Measurements from ENCODE around the gene TEX2.

Gene TEX2

DNA sequence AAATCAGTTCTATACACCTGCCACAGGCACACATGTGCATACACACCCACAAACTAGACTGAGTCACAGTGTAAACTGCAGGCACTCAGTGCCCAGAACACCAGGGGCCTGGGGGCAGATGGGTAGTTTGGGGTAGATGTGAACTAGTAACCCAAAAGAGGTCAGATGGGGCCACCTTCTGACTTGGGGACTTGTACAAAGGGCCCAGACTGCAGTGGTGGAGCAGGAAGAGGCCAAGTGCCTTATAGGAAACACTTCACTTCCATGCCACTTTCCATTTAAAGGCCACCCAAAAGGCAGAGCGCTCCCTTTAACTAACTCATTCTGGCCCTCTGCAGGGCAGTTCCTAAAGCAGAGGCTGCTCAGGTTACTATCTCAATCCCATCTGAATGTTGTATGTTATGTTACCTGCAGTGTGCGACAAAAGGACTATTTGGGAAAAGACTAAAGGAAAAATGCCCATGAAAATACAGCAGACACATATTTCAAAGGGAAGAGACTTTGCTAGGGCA lies 105.3 kb downstream of the TEX2 start:
- no peak for DNase-seq (ENCODE audit: low read depth)

DNA sequence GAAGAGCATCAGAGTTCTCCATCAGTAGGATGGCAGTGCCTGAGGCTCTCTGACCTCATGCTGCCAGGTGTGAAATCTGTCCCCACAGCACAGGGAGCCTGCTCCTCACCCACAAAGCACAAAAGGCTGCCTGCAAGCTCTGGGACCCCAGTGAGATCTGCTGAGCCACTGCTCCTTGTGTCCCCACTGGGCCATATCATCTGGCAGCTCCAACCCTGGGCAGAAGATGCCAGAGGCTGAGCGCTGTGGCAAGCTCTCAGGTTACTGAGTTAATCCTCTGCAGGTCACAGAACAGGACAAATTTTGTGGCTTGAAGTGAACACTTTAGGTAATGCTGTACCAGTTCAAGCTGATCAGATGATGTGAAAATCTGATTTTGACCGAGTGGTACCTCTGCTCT lies 106.4 kb downstream of the TEX2 start:
- no peak for DNase-seq (ENCODE audit: low read depth)

DNA sequence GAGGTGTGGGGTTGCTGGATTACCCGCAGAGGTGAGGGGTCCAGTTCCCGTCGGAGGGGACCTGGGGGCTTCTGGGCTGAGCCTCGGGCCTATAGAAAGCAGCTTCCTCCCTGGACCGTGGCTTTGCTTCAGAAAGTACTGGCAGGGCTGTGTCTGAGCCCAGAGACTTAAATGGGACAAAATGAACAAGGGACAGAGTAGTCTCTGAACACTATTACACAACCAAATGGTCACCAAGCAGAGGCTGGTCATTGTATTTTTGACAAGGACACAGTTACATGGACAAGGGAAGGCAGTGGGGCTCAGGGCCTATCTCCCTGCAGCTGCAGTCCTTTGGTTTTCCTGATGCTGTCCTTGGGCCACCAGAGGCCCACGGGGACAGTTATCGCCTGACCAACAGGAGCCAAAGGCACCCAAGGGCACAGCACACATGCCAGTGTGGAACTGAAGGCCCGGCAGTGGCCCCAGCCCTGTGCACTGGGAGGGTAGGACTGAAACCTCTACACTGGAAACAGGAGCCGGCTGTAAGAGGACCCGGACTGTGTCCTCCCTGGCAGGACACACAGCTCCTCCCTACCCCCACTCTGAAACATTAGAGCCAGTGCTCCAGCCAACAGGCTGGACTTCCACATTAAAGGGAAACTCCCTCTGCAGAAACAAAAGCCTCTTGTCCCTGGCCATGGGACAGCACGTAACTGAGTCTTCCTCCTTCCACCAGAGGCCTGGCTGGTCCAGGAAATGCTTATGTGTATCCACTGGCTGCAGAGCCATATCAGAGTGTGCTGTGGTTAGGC lies 107.1 kb downstream of the TEX2 start:
- no peak for DNase-seq (ENCODE audit: low read depth)

- DNase-seq (ENCODE audit: low read depth): no peak
Observed at GRCh38 chr17:64155129-64155528, 107.9 kb downstream of the TEX2 start.

- DNase-seq (ENCODE audit: low read depth): no peak
Observed at GRCh38 chr17:64154717-64155116, 108.3 kb downstream of the TEX2 start.

DNA sequence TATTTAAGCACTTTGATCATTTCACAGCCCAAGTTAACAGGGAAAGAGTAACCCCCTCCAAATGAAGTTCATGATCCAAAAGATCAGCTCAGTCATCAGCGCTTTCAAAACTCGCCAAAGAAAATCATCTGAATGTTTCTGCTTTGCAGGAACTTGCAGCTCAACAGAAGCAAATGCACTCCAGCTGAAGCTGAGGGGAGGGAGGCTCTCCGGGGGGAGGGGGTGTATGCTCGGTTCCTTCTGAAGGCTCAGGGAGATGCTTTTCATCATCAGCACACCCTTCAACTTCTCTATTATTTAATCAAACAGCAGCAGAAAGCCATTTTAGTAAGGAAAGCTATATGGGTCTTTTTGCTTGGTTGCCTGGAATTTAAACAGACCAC lies 108.8 kb downstream of the TEX2 start:
- no peak for DNase-seq (ENCODE audit: low read depth)

- no peak for DNase-seq (ENCODE audit: low read depth)
Observed at GRCh38 chr17:64153565-64154312, 109.3 kb downstream of the TEX2 start.

GRCh38 chr17:64152428-64153125 lies 110.5 kb downstream of the TEX2 start:
- no peak for DNase-seq (ENCODE audit: low read depth)

DNA sequence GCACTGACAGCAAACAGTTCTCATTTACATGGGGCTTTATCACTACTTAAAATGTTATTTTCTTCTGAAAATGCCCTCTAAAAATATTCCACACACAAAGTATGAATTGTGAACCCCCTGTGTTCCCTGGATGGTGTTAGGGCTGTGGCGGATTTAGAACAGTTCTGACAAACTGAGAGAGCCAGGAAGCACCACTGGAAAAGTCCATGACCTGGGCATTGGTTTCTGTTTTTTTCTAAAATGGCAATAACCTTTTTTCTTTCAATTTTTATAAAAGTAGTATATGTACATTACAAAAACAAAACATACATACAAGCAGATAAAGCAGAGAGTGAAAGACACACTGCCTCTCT lies 112.1 kb downstream of the TEX2 start:
- no peak for DNase-seq (ENCODE audit: low read depth)

- no peak for DNase-seq (ENCODE audit: low read depth)
Observed at GRCh38 chr17:64150237-64151015, 112.6 kb downstream of the TEX2 start.

DNA sequence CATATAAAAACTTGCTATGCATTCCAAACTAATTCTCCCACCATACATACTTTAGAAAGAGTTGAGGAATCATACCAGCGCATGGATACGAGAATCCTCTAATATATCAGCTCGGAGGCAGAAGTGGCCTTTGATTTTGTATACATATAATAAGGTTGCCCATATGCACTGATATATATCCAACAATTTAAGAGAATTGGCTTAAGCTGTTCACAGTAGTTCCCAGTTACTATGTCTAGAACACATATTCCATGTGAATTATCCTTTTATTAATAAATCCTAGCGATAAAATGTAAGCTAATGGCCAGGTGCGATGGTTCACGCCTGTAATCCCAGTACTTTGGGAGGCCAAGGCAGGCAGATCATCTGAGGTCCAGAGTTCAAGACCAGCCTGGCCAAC lies 113.9 kb downstream of the TEX2 start:
- no peak for DNase-seq (ENCODE audit: low read depth)

DNA sequence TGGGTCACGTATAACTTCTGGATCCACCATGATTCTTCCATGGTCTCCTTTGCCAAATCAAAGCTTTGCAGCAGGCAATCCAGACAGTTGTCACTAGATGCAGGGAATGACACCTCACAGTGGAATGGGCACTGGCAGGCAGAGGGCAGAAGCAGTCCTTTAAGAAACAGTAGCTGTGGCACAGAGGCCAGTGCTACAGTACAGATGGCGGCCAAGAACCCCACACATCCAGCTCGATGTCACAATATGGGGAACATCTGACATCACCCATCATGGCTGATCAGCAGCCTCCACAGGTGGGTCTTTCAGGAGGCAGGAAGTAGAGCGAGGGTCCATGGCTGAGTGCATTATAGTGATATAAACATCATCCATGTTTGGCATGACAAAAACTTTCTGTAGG lies 114.4 kb downstream of the TEX2 start:
- no peak for DNase-seq (ENCODE audit: low read depth)

- DNase-seq (ENCODE audit: low read depth): no peak
Observed at GRCh38 chr17:64148017-64148631, 114.9 kb downstream of the TEX2 start.

DNA sequence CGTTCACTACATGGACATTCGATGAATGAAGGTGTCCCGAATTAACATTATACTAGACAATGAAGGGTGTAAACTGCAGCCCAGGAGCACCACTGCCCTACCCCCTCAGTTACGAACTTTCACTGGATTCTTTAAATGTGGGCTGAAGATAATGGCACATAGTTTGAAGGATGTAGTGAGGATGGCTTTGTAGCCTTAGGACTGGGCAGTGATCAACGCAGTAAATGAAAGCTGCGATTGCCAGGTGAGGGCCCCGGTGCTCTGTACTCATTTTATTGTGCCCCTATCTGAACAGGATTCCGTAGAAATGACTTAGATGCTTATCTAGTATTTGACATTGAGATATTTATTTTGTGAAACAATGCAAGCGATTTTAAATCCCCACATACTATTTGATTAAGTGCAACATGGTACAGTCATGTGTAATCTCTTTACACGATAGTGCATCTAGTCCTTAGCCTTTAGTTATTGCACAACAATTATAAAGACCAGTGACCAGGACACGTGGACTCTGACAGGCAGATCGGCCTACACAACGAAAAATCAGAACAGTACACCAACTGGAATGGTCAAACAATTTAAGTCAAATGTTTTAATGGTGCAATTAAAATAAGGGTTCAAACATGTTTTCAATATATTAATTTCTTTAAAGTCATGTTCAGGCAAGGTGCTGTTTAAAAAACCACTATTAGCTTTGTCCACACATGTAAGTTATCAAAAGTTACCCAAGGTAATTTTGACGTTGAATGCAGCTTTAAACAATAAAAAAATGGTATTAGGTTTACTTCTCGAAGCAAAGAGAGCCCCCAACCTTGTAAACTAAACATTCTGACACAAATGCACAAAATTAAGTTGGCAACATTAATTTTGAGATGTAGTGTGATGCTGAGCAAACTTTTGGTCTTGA lies 115.7 kb downstream of the TEX2 start:
- DNase-seq (ENCODE audit: low read depth): no peak

DNA sequence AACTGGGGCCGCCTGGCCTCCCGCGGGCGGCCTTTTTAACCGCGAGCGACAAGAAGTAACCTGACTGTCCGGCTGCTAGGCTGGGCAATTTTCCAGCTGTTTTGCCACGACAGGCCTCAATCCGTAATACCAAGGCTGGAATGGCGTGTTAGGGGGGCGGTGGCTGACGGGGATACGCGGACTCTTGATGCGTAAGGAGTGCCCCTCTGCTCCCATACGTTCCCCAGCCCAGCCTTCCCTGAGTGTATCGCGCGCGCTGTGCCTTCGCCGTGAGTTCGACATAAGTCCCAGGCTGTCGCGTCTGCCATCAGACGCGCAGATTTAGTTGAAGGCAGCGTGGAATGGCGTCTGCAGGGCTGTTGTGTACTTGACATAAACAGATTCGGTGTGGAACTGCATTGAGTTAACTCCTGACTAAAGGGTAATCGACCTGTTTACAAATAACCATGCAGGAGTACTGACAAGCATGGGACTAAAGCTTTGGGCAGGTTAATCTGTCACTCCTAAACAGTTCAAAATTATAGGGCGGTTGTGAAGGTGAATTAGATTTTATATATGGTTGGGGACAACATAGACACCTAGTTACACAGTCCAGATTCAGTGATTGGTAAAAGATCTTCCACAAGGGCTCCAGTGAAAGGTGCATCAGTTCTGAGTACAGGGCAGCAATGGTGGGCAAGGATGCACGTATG lies 116.5 kb downstream of the TEX2 start:
- no peak for DNase-seq (ENCODE audit: low read depth)

DNA sequence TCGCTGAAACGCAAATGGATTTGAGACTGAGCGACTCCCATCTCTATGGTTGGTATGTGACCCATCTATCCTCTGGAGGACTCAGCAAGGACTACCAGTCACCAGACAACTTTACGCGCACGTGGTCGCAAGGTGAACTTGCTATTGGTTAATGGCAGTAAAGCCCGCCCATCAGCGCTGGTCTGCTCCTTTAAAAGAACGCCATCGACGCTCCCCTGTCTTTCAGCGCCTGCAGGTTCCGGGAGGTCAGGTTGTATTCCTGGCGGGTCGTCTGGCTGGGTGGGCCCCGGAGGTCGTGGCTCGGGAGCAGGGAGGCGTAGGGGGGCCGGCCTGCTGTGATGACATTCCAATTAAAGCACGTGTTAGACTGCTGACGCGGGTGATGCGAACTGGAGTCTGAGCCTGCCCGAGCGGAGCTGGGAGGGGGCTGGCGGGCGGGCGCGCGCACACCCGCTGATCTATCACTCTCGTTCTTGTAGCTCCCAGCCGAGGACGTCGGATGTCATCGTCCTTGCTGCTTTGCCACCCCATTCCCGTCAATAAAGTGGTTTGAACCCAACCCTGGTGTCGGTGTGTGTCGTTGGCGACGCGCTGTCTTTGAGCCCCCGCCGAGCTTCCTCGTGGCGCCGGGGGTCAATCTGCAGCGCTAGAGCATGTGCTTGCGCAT lies 117.2 kb downstream of the TEX2 start:
- peak; percentile 100 for DNase-seq (ENCODE audit: low read depth)

GRCh38 chr17:64145375-64145750 lies 117.7 kb downstream of the TEX2 start:
- no peak for DNase-seq (ENCODE audit: low read depth)

DNA sequence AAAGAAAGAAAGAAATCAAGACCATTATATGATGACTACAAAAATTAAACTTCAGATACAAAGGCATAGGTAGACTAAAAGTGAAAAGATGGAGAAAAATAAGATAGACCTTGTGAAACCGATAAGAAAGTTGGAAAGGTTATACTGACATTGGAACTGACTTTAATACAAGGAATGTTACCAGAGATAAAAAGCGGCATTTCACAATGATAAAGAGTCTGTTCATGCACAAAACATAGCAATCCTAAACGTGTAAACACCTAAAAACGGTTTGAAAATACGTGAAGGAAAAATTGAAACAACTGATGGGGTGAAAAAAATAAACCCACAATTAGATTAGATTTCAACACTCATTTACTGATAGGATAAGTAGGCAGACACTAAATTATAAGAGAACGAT lies 123.5 kb downstream of the TEX2 start:
- DNase-seq (ENCODE audit: low read depth): no peak

GRCh38 chr17:64138441-64138840 lies 124.6 kb downstream of the TEX2 start:
- DNase-seq (ENCODE audit: low read depth): no peak

Data from non-pigmented ciliary epithelial cell (primary cell).